SK-N-SH treated with all-trans-retinoic acid at 6 μM for 48 hours (cell line): Measurements from ENCODE around the gene SMAP2.

Experiments
- ESRRG ChIP-seq: fragments of 250-450 bp; sonication (Bioruptor Pico); IDR thresholded peaks from 2 replicates; pipeline ENCODE4 v1.6.1; 2021; ENCODE audit warnings: mild to moderate bottlenecking
- GLIS3 ChIP-seq: fragments of 250-450 bp; sonication (Bioruptor Pico); IDR thresholded peaks from 2 replicates; pipeline ENCODE4 v1.5.0; 2020; ENCODE audit warnings: mild to moderate bottlenecking, moderate library complexity
- SNAI2 ChIP-seq: fragments of 250-450 bp; sonication (Bioruptor Pico); IDR thresholded peaks from 2 replicates; pipeline ENCODE4 v1.5.0; 2020; ENCODE audit warnings: mild to moderate bottlenecking, moderate library complexity
- ZFP3 ChIP-seq: fragments of 250-450 bp; sonication (Bioruptor Pico); IDR thresholded peaks from 2 replicates; pipeline ENCODE4 v1.5.0; 2020; ENCODE audit warnings: mild to moderate bottlenecking, moderate library complexity
- ZFP30 ChIP-seq: fragments of 450-650 bp; formaldehyde crosslinking; IDR thresholded peaks from 2 replicates; pipeline ENCODE4 v1.5.0; 2022; ENCODE audit warnings: mild to moderate bottlenecking, moderate library complexity
- TF ChIP-seq, protein P1 (sequence below): fragments of 250-450 bp; sonication (Bioruptor Pico); IDR thresholded peaks from 2 replicates; pipeline ENCODE4 v1.5.1; 2021; ENCODE audit warnings: mild to moderate bottlenecking, moderate library complexity
- TF ChIP-seq, protein P2 (sequence below): fragments of 250-450 bp; sonication (Bioruptor Pico); IDR thresholded peaks from 2 replicates; pipeline ENCODE4 v1.8.0; 2020; ENCODE audit warnings: mild to moderate bottlenecking, moderate library complexity, borderline replicate concordance

GRCh38 chr1:40432644-40433390 lies 59.3 kb downstream of the SMAP2 start:
- TF ChIP-seq ZFP3: no peak
- TF ChIP-seq GLIS3 (CRISPR knock-in tag): no peak
- TF ChIP-seq ZFP30 (CRISPR knock-in tag): no peak
- no peak for TF ChIP-seq SNAI2 (CRISPR knock-in tag)
- no peak for TF ChIP-seq ESRRG
- TF ChIP-seq, protein P1, sequence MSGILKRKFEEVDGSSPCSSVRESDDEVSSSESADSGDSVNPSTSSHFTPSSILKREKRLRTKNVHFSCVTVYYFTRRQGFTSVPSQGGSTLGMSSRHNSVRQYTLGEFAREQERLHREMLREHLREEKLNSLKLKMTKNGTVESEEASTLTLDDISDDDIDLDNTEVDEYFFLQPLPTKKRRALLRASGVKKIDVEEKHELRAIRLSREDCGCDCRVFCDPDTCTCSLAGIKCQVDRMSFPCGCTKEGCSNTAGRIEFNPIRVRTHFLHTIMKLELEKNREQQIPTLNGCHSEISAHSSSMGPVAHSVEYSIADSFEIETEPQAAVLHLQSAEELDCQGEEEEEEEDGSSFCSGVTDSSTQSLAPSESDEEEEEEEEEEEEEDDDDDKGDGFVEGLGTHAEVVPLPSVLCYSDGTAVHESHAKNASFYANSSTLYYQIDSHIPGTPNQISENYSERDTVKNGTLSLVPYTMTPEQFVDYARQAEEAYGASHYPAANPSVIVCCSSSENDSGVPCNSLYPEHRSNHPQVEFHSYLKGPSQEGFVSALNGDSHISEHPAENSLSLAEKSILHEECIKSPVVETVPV (CRISPR knock-in tag): no peak
- TF ChIP-seq, protein P2, sequence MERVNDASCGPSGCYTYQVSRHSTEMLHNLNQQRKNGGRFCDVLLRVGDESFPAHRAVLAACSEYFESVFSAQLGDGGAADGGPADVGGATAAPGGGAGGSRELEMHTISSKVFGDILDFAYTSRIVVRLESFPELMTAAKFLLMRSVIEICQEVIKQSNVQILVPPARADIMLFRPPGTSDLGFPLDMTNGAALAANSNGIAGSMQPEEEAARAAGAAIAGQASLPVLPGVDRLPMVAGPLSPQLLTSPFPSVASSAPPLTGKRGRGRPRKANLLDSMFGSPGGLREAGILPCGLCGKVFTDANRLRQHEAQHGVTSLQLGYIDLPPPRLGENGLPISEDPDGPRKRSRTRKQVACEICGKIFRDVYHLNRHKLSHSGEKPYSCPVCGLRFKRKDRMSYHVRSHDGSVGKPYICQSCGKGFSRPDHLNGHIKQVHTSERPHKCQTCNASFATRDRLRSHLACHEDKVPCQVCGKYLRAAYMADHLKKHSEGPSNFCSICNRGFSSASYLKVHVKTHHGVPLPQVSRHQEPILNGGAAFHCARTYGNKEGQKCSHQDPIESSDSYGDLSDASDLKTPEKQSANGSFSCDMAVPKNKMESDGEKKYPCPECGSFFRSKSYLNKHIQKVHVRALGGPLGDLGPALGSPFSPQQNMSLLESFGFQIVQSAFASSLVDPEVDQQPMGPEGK (CRISPR knock-in tag): no peak
